CD4-positive, alpha-beta T cell treated with Interleukin-21 for 1 hour (primary cell): Measurements from ENCODE around the gene PNMA6A.
"Not testable (repeated sequence)": the region's sequence is repeated elsewhere in the genome, so short reads cannot be mapped to it uniquely, and the experiment has no call there.

Experiments
- DNase-seq: peaks from one replicate; pipeline ENCODE4 v3.0.0-alpha.2; 2020

Gene PNMA6A

DNA sequence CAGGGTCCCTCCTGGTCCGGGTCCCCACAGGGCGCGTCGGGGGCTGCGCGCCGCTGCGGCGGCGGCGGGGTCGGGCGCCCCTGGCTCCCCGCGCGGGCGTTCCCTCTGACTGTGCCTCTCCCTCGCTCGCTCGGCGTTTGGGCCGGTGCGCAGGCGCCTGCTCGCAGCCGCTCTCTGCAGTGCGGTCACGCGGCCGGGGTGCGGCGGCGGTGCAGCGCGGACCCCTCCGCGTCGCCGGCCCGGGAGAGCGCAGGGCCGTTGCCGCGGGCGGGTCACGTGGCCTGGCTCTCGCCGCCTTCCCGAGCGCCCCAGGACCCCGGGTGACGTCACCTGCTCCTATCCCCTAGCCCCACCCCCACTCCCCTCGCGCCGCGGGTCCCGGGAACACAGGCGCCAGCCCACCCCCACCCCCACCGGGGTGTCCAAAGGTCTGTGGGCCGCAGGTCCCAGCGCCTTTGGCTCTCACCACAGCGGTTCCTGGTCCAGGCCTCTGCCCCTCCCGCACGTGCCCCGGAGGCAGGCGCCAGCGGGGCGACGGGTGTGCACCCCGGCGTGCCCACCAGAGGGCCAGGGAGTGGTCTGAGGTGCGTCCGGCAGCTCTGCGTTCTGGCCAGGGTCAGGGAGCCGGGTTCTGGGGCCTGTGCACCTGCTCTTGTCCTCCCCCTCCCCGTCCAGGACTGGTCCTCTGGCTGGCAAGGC is 5.3 kb downstream of the PNMA6A start:
- not testable (repeated sequence) for DNase-seq

DNA sequence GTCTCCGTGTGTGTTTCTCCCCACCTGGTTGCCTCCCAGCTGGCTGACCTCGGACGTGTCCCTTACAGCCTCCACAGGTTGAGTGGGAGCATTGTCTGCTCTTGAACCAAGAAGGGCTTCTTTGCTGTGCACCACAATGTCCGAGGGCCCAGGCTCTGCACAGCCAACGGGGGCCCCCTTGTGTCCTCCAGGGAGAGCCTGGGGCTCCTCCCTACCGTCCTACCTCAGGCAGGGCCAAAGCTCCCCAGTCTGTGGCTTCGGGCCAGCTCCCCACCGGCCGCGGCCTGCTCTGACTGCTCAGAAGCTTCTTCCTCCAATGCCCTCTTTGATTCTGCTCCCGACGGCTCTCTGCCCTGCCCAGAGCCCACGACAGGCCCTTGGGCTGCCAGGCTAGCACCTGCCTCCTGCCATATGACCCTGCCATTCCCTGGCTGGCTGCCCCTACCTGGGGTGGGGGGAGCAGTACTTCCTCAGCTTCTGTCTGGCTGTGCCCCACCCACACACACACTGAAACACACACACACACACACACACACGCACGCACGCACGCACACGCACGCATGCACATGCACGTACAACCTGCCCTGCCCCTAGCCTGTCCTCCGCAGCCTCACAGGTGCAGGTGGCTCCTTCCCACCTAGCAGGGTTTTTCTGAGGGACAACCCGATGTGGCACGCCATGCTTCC is 11.1 kb downstream of the PNMA6A start:
- DNase-seq: not testable (repeated sequence)

DNA sequence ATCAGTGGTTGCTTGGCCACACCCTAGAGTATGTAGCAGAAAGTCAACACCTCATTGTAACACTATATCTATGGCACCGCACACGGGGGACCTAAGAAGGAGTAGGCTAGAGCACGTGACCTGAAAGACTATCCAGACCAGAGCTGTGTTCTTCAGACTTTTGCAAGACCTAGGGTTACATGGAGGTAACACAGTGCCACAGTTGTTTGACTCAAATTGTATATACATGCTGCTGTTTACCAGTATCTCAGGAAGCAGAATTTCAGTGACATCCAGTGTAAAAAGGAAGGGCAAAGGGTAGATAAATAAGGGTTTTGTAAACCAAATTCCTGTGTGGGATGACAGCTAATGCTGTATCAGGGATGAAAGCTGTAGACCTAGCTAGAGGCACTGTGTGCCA is 30.2 kb downstream of the PNMA6A start:
- no peak for DNase-seq

DNA sequence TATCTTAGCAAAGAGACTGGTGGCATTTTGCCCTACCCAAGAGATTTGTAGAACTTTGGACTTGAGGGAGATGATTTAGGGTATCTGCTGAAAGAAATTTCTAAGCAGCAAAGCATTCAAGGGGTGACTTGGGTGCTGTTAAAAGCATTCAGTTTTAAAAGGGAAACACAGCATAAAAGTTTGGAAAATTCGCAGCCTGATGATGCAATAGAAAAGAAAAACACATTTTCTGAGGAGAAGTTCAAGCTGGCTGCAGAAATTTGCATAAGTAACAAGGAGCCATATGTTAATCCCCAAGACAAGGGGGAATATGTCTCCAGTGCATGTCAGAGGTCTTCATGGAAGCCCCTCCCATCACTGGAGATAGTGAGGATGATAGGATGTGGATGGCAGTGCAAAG is 32.7 kb downstream of the PNMA6A start:
- DNase-seq: not testable (repeated sequence)

DNA sequence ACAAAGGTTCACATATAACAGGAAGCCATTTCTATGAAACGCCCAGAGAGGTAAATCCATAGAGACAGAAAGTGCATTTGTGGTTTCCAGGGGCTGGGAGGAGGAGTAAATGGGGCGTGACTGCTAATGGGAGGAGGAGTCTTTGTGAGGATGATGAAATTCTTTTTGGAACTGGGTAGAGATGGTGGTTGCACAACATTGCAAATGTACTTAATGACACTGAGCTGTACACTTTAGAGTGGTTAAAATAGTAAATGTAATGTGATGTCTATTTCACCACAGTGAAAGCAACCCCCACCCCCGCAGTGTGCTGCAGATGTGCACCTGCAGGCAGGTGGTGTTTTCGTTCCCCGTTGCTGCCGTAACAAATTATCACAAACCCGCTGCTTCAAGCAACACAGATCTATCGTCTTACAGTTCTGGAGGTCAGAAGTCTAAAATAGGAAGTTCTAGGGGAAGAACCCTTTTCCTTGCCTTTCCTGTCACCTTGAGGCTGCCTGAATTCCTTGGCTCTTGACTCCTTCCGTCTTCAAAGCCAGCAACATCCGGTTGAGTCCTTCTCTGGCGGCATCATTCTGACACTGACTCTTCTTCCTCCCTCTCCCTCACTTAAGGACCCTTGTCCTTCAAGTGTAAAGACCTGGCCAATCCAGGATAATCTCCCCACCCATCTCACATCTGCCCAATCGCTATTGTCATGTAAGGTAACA is 34.0 kb downstream of the PNMA6A start:
- DNase-seq: not testable (repeated sequence)

DNA sequence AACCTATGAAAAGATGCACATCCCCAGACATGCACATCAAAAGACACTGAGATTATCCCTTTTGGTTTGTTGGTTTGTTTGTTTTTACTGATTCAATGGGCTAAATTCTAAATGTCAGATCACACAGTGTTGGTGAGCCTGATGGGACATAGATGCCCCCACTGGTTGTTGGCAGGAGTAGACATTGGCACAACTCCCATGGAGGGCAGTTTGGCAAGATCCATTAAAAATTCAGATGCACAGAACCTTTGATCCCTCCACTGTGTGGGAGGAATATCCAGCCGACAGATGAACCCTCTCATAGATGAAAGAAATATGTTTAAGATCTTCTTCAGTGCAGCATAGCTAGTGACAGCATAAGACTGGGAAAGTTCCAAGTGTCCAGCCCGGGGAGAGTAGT is 38.5 kb downstream of the PNMA6A start:
- DNase-seq: not testable (repeated sequence)

DNA sequence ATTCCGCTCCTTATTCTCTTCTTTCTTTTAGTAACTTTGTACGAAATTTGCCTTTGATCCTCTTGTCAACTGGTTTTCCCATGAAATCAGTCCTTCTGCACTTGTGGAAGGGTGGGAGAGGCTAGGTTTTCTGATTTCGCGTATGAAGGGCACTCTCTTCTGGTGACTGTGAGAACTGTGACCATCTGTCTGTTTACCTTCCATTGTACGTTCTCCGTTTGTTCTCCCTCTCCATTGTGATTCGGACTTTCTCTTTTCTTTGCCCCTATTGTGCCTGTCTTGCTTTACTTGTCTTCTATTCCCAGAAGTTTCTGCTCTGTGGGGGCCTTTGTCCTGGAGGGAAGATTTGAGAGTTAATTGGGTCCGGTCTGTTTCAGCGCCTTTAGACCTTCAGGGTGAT is 41.6 kb downstream of the PNMA6A start:
- not testable (repeated sequence) for DNase-seq

DNA sequence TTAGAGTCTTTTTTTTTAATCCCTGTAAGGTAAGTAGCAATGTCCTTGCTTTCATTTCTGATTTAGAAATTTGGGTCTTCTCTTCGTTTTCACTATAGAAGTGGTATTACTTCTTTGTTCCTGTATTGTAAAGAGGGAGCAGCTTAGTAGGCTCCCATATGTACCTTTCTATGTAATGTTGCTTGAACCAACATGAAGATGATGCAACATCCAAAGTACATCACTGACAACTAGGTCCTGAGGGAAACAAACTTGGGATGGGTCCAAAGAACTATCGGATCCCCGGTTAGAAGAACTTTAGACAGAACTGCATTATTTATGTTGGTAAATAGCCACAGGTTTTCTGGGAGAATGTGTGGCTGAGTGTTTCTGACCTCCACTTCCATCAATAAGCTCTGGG is 45.5 kb downstream of the PNMA6A start:
- not testable (repeated sequence) for DNase-seq

DNA sequence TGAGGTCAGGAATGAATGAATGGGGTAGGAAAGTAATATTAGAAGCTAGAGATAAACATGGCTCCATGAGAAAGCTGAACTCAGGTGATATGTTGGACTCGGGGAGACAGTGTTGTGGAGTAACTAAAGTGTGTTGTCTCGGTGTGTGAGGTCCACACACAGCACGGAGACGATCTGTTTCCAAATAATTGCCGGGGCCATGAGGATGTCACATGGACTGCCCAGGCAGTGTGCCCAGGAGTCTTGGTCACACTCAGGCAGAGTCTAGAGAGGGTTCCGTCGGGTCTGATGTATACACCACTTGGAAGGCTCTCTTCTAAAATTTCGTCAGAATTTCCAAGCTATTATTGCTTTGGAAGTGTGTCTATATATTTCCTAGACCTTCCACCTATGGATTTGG is 48.0 kb downstream of the PNMA6A start:
- not testable (repeated sequence) for DNase-seq

DNA sequence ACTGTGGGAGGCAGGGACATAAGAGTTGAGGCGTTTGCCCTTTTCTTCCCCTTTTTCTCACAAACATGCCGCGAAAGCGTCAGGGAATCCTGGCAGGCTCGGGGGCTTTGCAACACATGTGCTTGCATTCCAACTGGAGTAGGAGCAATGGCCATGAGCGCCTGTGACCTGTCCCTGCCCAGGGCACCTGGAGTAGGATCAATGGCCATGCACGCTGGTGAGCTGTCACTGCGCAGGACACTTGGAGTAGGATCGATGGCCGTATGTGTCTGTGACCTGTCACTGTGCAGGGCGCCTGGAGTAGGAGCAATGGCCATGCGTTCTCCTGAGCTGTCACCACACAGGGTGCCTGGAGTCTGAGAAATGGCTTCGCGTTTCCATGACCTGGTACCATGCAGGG is 51.2 kb downstream of the PNMA6A start:
- DNase-seq: not testable (repeated sequence)
